Keratinocyte (primary cell): ENCODE data around the gene SMYD3.

ENCODE experiments used
- CTCF ChIP-seq, 3 experiments: IDR thresholded peaks in 1 of 3; conservative IDR thresholded peaks in 1 of 3; optimal IDR thresholded peaks in 1 of 3; 2 replicates in 2 of 3; 3 replicates in 1 of 3; pipeline versions ENCODE3 to v1.5.1; 2011; ENCODE audit warnings: low read length in 3 of 3, mild to moderate bottlenecking in 3 of 3, moderate library complexity in 2 of 3, control low read depth in 1 of 3, inconsistent platforms in 1 of 3; ENCODE audit not compliant: insufficient read depth in 2 of 3; ENCODE audit errors: extremely low read depth in 1 of 3
- EZH2 ChIP-seq: IDR thresholded peaks from one replicate; pipeline ENCODE4 v1.6.1; 2012; ENCODE audit warnings: inconsistent platforms, mild to moderate bottlenecking, low read length, moderate library complexity

DNA sequence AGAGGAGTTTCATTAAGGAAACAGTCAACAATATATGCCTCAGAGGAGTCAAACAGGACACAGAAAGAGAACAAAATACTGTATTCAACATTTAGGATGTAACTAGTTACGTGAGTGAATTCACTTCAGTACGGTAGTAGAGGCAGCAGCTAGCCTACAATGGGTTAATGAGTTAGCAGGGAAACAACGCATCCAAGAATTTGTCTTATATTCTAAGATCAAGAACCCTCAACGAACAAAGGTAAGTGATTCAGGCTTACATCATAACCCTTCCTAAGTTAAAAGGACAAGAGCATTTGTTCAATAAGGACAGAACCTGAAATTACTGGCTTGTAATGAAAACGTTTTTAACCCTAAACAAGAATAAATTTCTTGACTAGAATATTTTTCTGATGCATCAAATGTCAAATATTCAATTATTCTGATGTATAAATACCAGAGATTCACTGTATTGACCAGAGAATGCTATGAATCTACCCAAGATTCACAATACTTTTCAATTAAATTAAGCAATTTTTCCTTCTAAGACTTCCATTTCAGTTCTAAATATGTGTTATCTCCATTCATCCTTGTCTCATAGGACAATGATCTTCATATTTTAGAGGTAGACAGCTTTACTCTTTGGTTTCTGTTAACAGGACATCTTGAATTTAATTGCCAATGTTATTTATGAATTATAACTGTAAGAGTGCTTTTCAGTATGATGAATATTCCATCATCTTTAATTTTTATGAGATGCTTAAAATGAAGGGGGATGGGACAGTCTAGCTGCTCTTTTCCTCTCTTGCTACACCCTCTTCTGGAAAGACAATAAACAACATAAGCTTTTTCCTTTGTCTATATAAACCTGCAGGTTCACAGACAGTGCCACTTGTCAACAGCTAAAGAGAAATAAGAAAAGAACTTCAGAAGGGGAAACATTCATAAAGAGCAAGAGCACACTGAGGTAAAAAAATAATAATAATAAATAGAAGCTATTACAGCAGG is 209.5 kb downstream of the SMYD3 start:
- TF ChIP-seq CTCF (optimal IDR thresholded peaks at IDR 0.05 in 1 of 3, IDR thresholded peaks at IDR 0.05 in 1 of 3, conservative IDR thresholded peaks at IDR 0.05 in 1 of 3; ENCODE audit: extremely low read depth in 1 of 3, insufficient read depth in 2 of 3, low read length in 3 of 3) (no peak), EZH2 (no peak)
